GM23338 (cell line): Measurements from ENCODE around the gene DNAH11. TPM values are rescaled to one million over a fixed set of nuclear protein-coding genes. Genes with fewer than 3 reads are reported as not detected.

ENCODE experiments used
- ATAC-seq: fragments of 200-7000 bp; cut with Tn5 transposase; 3 replicates; pipeline ENCODE4 v1.9.1; 2020
- DNase-seq: peaks from one replicate; pipeline ENCODE4 v3.0.0-alpha.2; 2015; ENCODE audit warnings: low spot score
- H2AFZ ChIP-seq: fragments of 200-600 bp; sonication (generic); 2 replicates; pipeline ENCODE4 v1.8.0; 2016; ENCODE audit warnings: antibody characterized with exemption, mild to moderate bottlenecking, moderate library complexity
- H3F3A ChIP-seq: fragments of 200-600 bp; sonication (generic); replicated peaks from 2 replicates; pipeline ENCODE4 v1.8.0; 2017; ENCODE audit warnings: antibody characterized with exemption, mixed run types, low read depth
- H3K27ac ChIP-seq: fragments of 200-600 bp; sonication (generic); 2 replicates; pipeline ENCODE4 v1.6.1; 2016; ENCODE audit warnings: low read depth
- H3K27me3 ChIP-seq: fragments of 200-600 bp; sonication (generic); 2 replicates; pipeline ENCODE4 v1.8.0; 2016; ENCODE audit warnings: mild to moderate bottlenecking, mixed run types, moderate library complexity; ENCODE audit not compliant: insufficient read depth
- H3K36me3 ChIP-seq: fragments of 200-600 bp; sonication (generic); 2 replicates; pipeline ENCODE4 v1.8.0; 2016; ENCODE audit warnings: mild to moderate bottlenecking; ENCODE audit not compliant: insufficient read depth
- H3K4me1 ChIP-seq: fragments of 200-600 bp; sonication (generic); 2 replicates; pipeline ENCODE4 v1.8.0; 2016; ENCODE audit warnings: mild to moderate bottlenecking, moderate library complexity; ENCODE audit not compliant: insufficient read depth
- H3K4me2 ChIP-seq: fragments of 200-600 bp; sonication (generic); 2 replicates; pipeline ENCODE4 v1.7.1; 2017; ENCODE audit warnings: mixed run types
- H3K4me3 ChIP-seq: fragments of 200-600 bp; sonication (generic); 2 replicates; pipeline ENCODE4 v1.6.1; 2016; ENCODE audit warnings: mixed run types
- H3K79me2 ChIP-seq: fragments of 200-600 bp; sonication (generic); replicated peaks from 2 replicates; pipeline ENCODE4 v1.8.0; 2017; ENCODE audit warnings: mild to moderate bottlenecking; ENCODE audit not compliant: insufficient read depth
- H3K9me2 ChIP-seq: fragments of 200-600 bp; sonication (generic); 2 replicates; pipeline ENCODE4 v1.8.0; 2017; ENCODE audit not compliant: insufficient read depth
- H4K20me1 ChIP-seq: fragments of 200-600 bp; sonication (generic); replicated peaks from 2 replicates; pipeline ENCODE4 v1.8.0; 2017; ENCODE audit warnings: mild to moderate bottlenecking; ENCODE audit not compliant: insufficient read depth
- H3K27ac Mint-ChIP-seq: 2 replicates; pipeline ENCODE4 v1.8.0; 2020; ENCODE audit warnings: inconsistent platforms, mild to moderate bottlenecking, moderate library complexity, mixed read lengths
- H3K27me3 Mint-ChIP-seq: 3 replicates; pipeline ENCODE4 v1.8.0; 2022; ENCODE audit warnings: low read depth, mild to moderate bottlenecking, moderate library complexity, mixed read lengths, inconsistent platforms; ENCODE audit not compliant: insufficient read depth, poor library complexity
- H3K36me3 Mint-ChIP-seq: 3 replicates; pipeline ENCODE4 v1.8.0; 2021; ENCODE audit warnings: low read depth, mild to moderate bottlenecking, inconsistent platforms, moderate library complexity, mixed read lengths
- H3K4me1 Mint-ChIP-seq: 3 replicates; pipeline ENCODE4 v1.8.0; 2020; ENCODE audit warnings: mild to moderate bottlenecking, inconsistent platforms, mixed read lengths
- H3K4me3 Mint-ChIP-seq: 3 replicates; pipeline ENCODE4 v1.8.0; 2021; ENCODE audit warnings: moderate library complexity, mild to moderate bottlenecking, inconsistent platforms, mixed read lengths
- H3K9me3 Mint-ChIP-seq: 3 replicates; pipeline ENCODE4 v1.8.0; 2020; ENCODE audit warnings: moderate library complexity, mild to moderate bottlenecking, inconsistent platforms, mixed read lengths
- EZH2 ChIP-seq: fragments of 200-600 bp; sonication (generic); IDR thresholded peaks from one replicate; pipeline ENCODE4 v1.8.0; 2017; ENCODE audit warnings: antibody characterized with exemption, mild to moderate bottlenecking, low read depth; ENCODE audit not compliant: unreplicated experiment
- EZH2phosphoT487 ChIP-seq: fragments of 200-600 bp; sonication (generic); IDR thresholded peaks from one replicate; pipeline ENCODE4 v1.8.1; 2018; ENCODE audit warnings: antibody characterized with exemption; ENCODE audit not compliant: unreplicated experiment
- JUNB ChIP-seq: IDR thresholded peaks from one replicate; pipeline ENCODE4 v1.6.1; 2016; ENCODE audit warnings: antibody characterized with exemption; ENCODE audit not compliant: unreplicated experiment
- NANOG ChIP-seq: IDR thresholded peaks from 2 replicates; pipeline ENCODE4 v1.6.1; 2016; ENCODE audit warnings: antibody characterized with exemption, borderline replicate concordance
- POLR2AphosphoS5 ChIP-seq: IDR thresholded peaks from 2 replicates; pipeline ENCODE4 v1.6.1; 2016; ENCODE audit warnings: antibody characterized with exemption, low read depth
- STAT1 ChIP-seq: IDR thresholded peaks from one replicate; pipeline ENCODE4 v1.6.1; 2016; ENCODE audit warnings: antibody characterized with exemption; ENCODE audit not compliant: unreplicated experiment
- ZNF114 ChIP-seq: fragments of 250-450 bp; sonication (Bioruptor Pico); IDR thresholded peaks from 2 replicates; pipeline ENCODE4 v1.5.0; 2020; ENCODE audit warnings: mild to moderate bottlenecking, moderate library complexity
- ZNF331 ChIP-seq: fragments of 250-450 bp; sonication (Bioruptor Pico); IDR thresholded peaks from 2 replicates; pipeline ENCODE4 v1.5.0; 2020; ENCODE audit warnings: low read depth, mild to moderate bottlenecking, moderate library complexity
- polyA plus RNA-seq: library from polyadenylated mRNA; unstranded; fragments of >200 nt; fragmentation: Nextera tagmentation; extraction: Ambion mirVana; gene quantifications from 2 replicates; pipeline ENCODE4 v1.2.1, GENCODE V29; 2016
- total RNA-seq: library from RNA; depleted of rRNA; stranded (reverse); fragments of >200 nt; shearing (Covaris generic); gene quantifications from 2 replicates; pipeline ENCODE4 v1.2.3, GENCODE V29; 2014
- TF ChIP-seq, protein P1 (sequence below): IDR thresholded peaks from 2 replicates; pipeline ENCODE4 v1.6.1; 2016; ENCODE audit warnings: antibody characterized with exemption
- TF ChIP-seq, protein P2 (sequence below), 2 experiments: fragments of 200-600 bp in 1 of 2; sonication (generic) in 1 of 2; conservative IDR thresholded peaks; 2 replicates each; pipeline versions ENCODE4 v1.5.1 to v1.6.1; 2016 to 2017; ENCODE audit warnings: antibody characterized with exemption in 2 of 2, low read depth in 2 of 2, mild to moderate bottlenecking in 2 of 2, moderate library complexity in 1 of 2
- TF ChIP-seq, protein P3 (sequence below): fragments of 250-450 bp; sonication (Bioruptor Pico); IDR thresholded peaks from 2 replicates; pipeline ENCODE4 v1.5.0; 2020; ENCODE audit warnings: mild to moderate bottlenecking, moderate library complexity

The DNAH11 gene
- total and polyA plus RNA-seq, 2 experiments from 2014 or later: 9.3 TPM

DNA sequence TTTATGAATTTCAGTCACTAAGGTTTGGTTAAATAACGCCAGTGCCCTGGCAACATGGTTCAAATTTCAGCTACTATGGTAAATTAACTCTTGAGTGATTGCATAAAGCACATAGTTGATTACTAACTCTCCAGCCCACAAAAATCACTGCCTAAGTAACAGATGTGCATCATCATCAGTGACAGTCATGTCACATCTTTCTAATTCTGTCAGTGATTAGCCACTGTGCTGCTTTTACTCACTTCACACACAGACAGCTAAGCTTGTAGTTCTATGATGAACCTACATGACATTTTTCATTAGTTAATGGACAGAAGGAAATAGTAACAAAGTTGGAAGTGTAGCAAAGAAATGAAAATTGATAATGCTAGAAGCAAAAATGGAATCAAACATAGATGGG lies 108.9 kb downstream of the DNAH11 start:
- Histone ChIP-seq H3K4me3 (no peak overlapping the region), H3K36me3 (no peaks in the 10 kb centered on the region), H3K27ac (no peak overlapping the region), H4K20me1 (no peaks in the 10 kb centered on the region), H3K27me3 (no peaks in the 10 kb centered on the region), H2AFZ (no peak overlapping the region), H3K4me2 (no peak overlapping the region), H3F3A (no peaks in the 10 kb centered on the region), H3K79me2 (no peaks in the 10 kb centered on the region), H3K4me1 (no peaks in the 10 kb centered on the region), H3K9me2 (no peaks in the 10 kb centered on the region)
- no peak overlapping the region for H3K4me3 Mint-ChIP-seq
- ATAC-seq (no peak), DNase-seq (no peak)
- H3K4me1 Mint-ChIP-seq: no peaks in the 10 kb centered on the region
- no peaks in the 10 kb centered on the region for H3K27me3 Mint-ChIP-seq
- no peaks in the 10 kb centered on the region; the same call in 2 of the 3 replicates for H3K9me3 Mint-ChIP-seq
- TF ChIP-seq, protein P1, sequence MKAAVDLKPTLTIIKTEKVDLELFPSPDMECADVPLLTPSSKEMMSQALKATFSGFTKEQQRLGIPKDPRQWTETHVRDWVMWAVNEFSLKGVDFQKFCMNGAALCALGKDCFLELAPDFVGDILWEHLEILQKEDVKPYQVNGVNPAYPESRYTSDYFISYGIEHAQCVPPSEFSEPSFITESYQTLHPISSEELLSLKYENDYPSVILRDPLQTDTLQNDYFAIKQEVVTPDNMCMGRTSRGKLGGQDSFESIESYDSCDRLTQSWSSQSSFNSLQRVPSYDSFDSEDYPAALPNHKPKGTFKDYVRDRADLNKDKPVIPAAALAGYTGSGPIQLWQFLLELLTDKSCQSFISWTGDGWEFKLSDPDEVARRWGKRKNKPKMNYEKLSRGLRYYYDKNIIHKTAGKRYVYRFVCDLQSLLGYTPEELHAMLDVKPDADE: no peak
- TF ChIP-seq ZNF114 (CRISPR knock-in tag): no peak
- TF ChIP-seq STAT1: no peak
- TF ChIP-seq ZNF331 (CRISPR knock-in tag): no peak
- no peak for TF ChIP-seq EZH2
- no peak for TF ChIP-seq NANOG
- peaks cover 3% of the 10 kb centered on the region; the same call in 1 of the 3 replicates for H3K36me3 Mint-ChIP-seq
- no peak overlapping the region for H3K27ac Mint-ChIP-seq

DNA sequence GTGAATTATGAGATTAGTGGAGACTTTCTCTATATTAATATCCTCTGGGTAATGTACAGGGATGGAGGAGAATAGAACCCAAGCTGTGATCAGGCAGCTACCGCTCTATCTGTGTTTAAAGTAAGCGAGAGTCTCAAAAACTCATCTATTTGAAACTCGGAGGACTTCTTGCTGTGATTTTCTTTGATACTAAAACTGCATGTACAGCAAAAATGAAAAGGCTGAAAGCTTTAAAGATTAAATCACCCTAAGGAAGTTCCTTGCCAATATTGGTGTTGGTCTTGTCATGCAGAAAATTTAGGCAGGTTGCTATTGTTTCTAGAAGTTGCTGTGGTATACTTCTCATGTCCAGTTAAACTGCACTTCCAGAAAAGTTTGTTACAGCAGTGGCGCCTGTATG lies 110.8 kb downstream of the DNAH11 start:
- no peak overlapping the region for H3K27ac ChIP-seq
- no peaks in the 10 kb centered on the region for H3K4me1 Mint-ChIP-seq
- no peaks in the 10 kb centered on the region for H3K27me3 ChIP-seq
- no peaks in the 10 kb centered on the region for H3K36me3 ChIP-seq
- no peaks in the 10 kb centered on the region for H3K36me3 Mint-ChIP-seq
- H3F3A ChIP-seq: no peaks in the 10 kb centered on the region
- no peak overlapping the region for H2AFZ ChIP-seq
- H3K27ac Mint-ChIP-seq: no peak overlapping the region
- no peaks in the 10 kb centered on the region for H3K27me3 Mint-ChIP-seq
- no peak overlapping the region for H3K4me2 ChIP-seq
- no peaks in the 10 kb centered on the region for H3K79me2 ChIP-seq
- DNase-seq (no peak), ATAC-seq (no peak)
- H3K4me1 ChIP-seq: no peaks in the 10 kb centered on the region
- H3K4me3 ChIP-seq: no peak overlapping the region
- no peaks in the 10 kb centered on the region; the same call in 2 of the 3 replicates for H3K9me3 Mint-ChIP-seq
- H3K9me2 ChIP-seq: peaks cover 5% of the 10 kb centered on the region; the same call in 1 of the 2 replicates
- H3K4me3 Mint-ChIP-seq: no peak overlapping the region
- no peaks in the 10 kb centered on the region for H4K20me1 ChIP-seq
- no peak for TF ChIP-seq POLR2AphosphoS5
- TF ChIP-seq EZH2phosphoT487: no peak
- no peak for TF ChIP-seq ZNF114 (CRISPR knock-in tag)
- TF ChIP-seq, protein P2, sequence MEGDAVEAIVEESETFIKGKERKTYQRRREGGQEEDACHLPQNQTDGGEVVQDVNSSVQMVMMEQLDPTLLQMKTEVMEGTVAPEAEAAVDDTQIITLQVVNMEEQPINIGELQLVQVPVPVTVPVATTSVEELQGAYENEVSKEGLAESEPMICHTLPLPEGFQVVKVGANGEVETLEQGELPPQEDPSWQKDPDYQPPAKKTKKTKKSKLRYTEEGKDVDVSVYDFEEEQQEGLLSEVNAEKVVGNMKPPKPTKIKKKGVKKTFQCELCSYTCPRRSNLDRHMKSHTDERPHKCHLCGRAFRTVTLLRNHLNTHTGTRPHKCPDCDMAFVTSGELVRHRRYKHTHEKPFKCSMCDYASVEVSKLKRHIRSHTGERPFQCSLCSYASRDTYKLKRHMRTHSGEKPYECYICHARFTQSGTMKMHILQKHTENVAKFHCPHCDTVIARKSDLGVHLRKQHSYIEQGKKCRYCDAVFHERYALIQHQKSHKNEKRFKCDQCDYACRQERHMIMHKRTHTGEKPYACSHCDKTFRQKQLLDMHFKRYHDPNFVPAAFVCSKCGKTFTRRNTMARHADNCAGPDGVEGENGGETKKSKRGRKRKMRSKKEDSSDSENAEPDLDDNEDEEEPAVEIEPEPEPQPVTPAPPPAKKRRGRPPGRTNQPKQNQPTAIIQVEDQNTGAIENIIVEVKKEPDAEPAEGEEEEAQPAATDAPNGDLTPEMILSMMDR (conservative IDR thresholded peaks at IDR 0.05; ENCODE audit: low read depth in 2 of 2): no peak
- no peak for TF ChIP-seq ZNF331 (CRISPR knock-in tag)
- TF ChIP-seq NANOG: no peak
- TF ChIP-seq, protein P3, sequence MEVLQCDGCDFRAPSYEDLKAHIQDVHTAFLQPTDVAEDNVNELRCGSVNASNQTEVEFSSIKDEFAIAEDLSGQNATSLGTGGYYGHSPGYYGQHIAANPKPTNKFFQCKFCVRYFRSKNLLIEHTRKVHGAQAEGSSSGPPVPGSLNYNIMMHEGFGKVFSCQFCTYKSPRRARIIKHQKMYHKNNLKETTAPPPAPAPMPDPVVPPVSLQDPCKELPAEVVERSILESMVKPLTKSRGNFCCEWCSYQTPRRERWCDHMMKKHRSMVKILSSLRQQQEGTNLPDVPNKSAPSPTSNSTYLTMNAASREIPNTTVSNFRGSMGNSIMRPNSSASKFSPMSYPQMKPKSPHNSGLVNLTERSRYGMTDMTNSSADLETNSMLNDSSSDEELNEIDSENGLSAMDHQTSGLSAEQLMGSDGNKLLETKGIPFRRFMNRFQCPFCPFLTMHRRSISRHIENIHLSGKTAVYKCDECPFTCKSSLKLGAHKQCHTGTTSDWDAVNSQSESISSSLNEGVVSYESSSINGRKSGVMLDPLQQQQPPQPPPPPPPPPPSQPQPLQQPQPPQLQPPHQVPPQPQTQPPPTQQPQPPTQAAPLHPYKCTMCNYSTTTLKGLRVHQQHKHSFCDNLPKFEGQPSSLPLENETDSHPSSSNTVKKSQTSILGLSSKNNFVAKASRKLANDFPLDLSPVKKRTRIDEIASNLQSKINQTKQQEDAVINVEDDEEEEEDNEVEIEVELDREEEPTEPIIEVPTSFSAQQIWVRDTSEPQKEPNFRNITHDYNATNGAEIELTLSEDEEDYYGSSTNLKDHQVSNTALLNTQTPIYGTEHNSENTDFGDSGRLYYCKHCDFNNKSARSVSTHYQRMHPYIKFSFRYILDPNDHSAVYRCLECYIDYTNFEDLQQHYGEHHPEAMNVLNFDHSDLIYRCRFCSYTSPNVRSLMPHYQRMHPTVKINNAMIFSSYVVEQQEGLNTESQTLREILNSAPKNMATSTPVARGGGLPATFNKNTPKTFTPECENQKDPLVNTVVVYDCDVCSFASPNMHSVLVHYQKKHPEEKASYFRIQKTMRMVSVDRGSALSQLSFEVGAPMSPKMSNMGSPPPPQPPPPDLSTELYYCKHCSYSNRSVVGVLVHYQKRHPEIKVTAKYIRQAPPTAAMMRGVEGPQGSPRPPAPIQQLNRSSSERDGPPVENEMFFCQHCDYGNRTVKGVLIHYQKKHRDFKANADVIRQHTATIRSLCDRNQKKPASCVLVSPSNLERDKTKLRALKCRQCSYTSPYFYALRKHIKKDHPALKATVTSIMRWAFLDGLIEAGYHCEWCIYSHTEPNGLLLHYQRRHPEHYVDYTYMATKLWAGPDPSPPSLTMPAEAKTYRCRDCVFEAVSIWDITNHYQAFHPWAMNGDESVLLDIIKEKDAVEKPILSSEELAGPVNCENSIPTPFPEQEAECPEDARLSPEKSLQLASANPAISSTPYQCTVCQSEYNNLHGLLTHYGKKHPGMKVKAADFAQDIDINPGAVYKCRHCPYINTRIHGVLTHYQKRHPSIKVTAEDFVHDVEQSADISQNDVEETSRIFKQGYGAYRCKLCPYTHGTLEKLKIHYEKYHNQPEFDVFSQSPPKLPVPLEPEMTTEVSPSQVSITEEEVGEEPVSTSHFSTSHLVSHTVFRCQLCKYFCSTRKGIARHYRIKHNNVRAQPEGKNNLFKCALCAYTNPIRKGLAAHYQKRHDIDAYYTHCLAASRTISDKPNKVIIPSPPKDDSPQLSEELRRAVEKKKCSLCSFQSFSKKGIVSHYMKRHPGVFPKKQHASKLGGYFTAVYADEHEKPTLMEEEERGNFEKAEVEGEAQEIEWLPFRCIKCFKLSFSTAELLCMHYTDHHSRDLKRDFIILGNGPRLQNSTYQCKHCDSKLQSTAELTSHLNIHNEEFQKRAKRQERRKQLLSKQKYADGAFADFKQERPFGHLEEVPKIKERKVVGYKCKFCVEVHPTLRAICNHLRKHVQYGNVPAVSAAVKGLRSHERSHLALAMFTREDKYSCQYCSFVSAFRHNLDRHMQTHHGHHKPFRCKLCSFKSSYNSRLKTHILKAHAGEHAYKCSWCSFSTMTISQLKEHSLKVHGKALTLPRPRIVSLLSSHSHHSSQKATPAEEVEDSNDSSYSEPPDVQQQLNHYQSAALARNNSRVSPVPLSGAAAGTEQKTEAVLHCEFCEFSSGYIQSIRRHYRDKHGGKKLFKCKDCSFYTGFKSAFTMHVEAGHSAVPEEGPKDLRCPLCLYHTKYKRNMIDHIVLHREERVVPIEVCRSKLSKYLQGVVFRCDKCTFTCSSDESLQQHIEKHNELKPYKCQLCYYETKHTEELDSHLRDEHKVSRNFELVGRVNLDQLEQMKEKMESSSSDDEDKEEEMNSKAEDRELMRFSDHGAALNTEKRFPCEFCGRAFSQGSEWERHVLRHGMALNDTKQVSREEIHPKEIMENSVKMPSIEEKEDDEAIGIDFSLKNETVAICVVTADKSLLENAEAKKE (CRISPR knock-in tag): no peak
- no peak for TF ChIP-seq JUNB
- TF ChIP-seq, protein P1: no peak
- TF ChIP-seq EZH2: no peak
